MM.1S (cell line): Measurements from ENCODE around the gene FIGLA.

Experiments
- DNase-seq: peaks from one replicate; pipeline ENCODE4 v3.0.0-alpha.2; 2015
- H2AFZ ChIP-seq: fragments of 300-600 bp; sonication (generic); 2 replicates; pipeline ENCODE4 v1.6.0; 2016; ENCODE audit warnings: antibody characterized with exemption, low read length
- H3F3A ChIP-seq: fragments of 300-600 bp; sonication (generic); 2 replicates; pipeline ENCODE4 v1.6.1; 2016; ENCODE audit warnings: mild to moderate bottlenecking, antibody characterized with exemption, low read length, moderate library complexity, mixed read lengths; ENCODE audit not compliant: insufficient read depth
- H3K27ac ChIP-seq: fragments of 300-600 bp; sonication (generic); 2 replicates; pipeline ENCODE4 v1.5.1; 2016; ENCODE audit warnings: mild to moderate bottlenecking, low read length
- H3K27me3 ChIP-seq: fragments of 300-600 bp; sonication (generic); replicated peaks from 2 replicates; pipeline ENCODE4 v1.6.0; 2016; ENCODE audit warnings: low read length; ENCODE audit not compliant: insufficient read depth
- H3K36me3 ChIP-seq: fragments of 300-600 bp; sonication (generic); replicated peaks from 2 replicates; pipeline ENCODE4 v1.6.1; 2016; ENCODE audit warnings: mild to moderate bottlenecking, low read length, mixed read lengths; ENCODE audit not compliant: insufficient read depth
- H3K4me1 ChIP-seq: fragments of 300-600 bp; sonication (generic); 2 replicates; pipeline ENCODE4 v1.6.1; 2016; ENCODE audit warnings: low read length, mixed read lengths
- H3K4me2 ChIP-seq: fragments of 300-600 bp; sonication (generic); 2 replicates; pipeline ENCODE4 v1.6.0; 2016; ENCODE audit warnings: low read depth, low read length
- H3K4me3 ChIP-seq: fragments of 300-600 bp; sonication (generic); 2 replicates; pipeline ENCODE4 v1.5.1; 2016; ENCODE audit warnings: low read length, mixed read lengths
- H3K79me2 ChIP-seq: fragments of 300-600 bp; sonication (generic); 2 replicates; pipeline ENCODE4 v1.6.1; 2016; ENCODE audit warnings: mixed run types, low read length, mixed read lengths
- H3K9ac ChIP-seq: fragments of 300-600 bp; sonication (generic); 2 replicates; pipeline ENCODE4 v1.6.1; 2016; ENCODE audit warnings: low read length, mixed read lengths
- H3K9me2 ChIP-seq: fragments of 300-600 bp; sonication (generic); replicated peaks from 2 replicates; pipeline ENCODE4 v1.6.1; 2016; ENCODE audit warnings: mild to moderate bottlenecking, low read length, mixed read lengths; ENCODE audit not compliant: insufficient read depth
- H3K9me3 ChIP-seq: fragments of 300-600 bp; sonication (generic); replicated peaks from 2 replicates; pipeline ENCODE4 v1.6.1; 2016; ENCODE audit warnings: mild to moderate bottlenecking, low read length, mixed read lengths; ENCODE audit not compliant: insufficient read depth
- H4K20me1 ChIP-seq: fragments of 300-600 bp; sonication (generic); 2 replicates; pipeline ENCODE4 v1.6.1; 2016; ENCODE audit warnings: mild to moderate bottlenecking, low read length, moderate library complexity, mixed read lengths; ENCODE audit not compliant: insufficient read depth
- CTCF ChIP-seq: fragments of 300-600 bp; sonication (generic); IDR thresholded peaks from 2 replicates; pipeline ENCODE4 v1.5.1; 2016; ENCODE audit warnings: antibody characterized with exemption, low read length, mixed read lengths
- EZH2 ChIP-seq: fragments of 300-600 bp; sonication (generic); optimal IDR thresholded peaks from 2 replicates; pipeline ENCODE3; 2017; ENCODE audit warnings: low read depth, mild to moderate bottlenecking, antibody characterized with exemption, low read length, mixed read lengths
- EZH2phosphoT487 ChIP-seq: fragments of 300-600 bp; sonication (generic); IDR thresholded peaks from 2 replicates; pipeline ENCODE4 v1.6.1; 2018; ENCODE audit warnings: antibody characterized with exemption, low read length

Gene FIGLA

GRCh38 chr2:70834881-70835280, 44.4 kb upstream of the FIGLA start:
- Histone ChIP-seq H3K4me3 (no peak overlapping the region), H3K9me2 (no peaks in the 10 kb centered on the region), H3K9ac (no peak overlapping the region), H3K27me3 (no peaks in the 10 kb centered on the region), H4K20me1 (no peaks in the 10 kb centered on the region), H2AFZ (no peak overlapping the region), H3K79me2 (no peaks in the 10 kb centered on the region), H3K9me3 (no peaks in the 10 kb centered on the region), H3F3A (no peaks in the 10 kb centered on the region), H3K36me3 (no peaks in the 10 kb centered on the region), H3K4me1 (no peaks in the 10 kb centered on the region), H3K4me2 (no peak overlapping the region), H3K27ac (no peak overlapping the region)
- no peak for TF ChIP-seq CTCF
- TF ChIP-seq EZH2phosphoT487 = no peak
- TF ChIP-seq EZH2 = no peak
- DNase-seq = no peak

GRCh38 chr2:70834106-70834505, 43.7 kb upstream of the FIGLA start:
- Histone ChIP-seq H3K36me3 (no peaks in the 10 kb centered on the region), H4K20me1 (no peaks in the 10 kb centered on the region), H3K9ac (no peak overlapping the region), H3K27me3 (no peaks in the 10 kb centered on the region), H3K9me3 (no peaks in the 10 kb centered on the region), H3K4me2 (no peak overlapping the region), H3K27ac (no peak overlapping the region), H3K9me2 (no peaks in the 10 kb centered on the region), H3K4me3 (no peak overlapping the region), H3K4me1 (no peaks in the 10 kb centered on the region), H2AFZ (no peak overlapping the region), H3F3A (no peaks in the 10 kb centered on the region), H3K79me2 (no peaks in the 10 kb centered on the region)
- no peak for TF ChIP-seq EZH2phosphoT487
- TF ChIP-seq CTCF = no peak
- TF ChIP-seq EZH2 = no peak
- no peak for DNase-seq

GRCh38 chr2:70833246-70833645, 42.8 kb upstream of the FIGLA start:
- no peaks in the 10 kb centered on the region for H3K4me1 ChIP-seq
- no peak overlapping the region for H3K4me3 ChIP-seq
- H3K4me2 ChIP-seq = no peak overlapping the region
- H3K36me3 ChIP-seq = no peaks in the 10 kb centered on the region
- H3K9me2 ChIP-seq = no peaks in the 10 kb centered on the region
- no peak for DNase-seq
- no peaks in the 10 kb centered on the region for H3K27me3 ChIP-seq
- no peaks in the 10 kb centered on the region for H3F3A ChIP-seq
- H2AFZ ChIP-seq = no peak overlapping the region
- no peak overlapping the region for H3K27ac ChIP-seq
- no peaks in the 10 kb centered on the region for H4K20me1 ChIP-seq
- TF ChIP-seq EZH2 (no peak), EZH2phosphoT487 (no peak), CTCF (no peak)
- H3K9ac ChIP-seq = no peak overlapping the region
- H3K79me2 ChIP-seq = no peaks in the 10 kb centered on the region
- no peaks in the 10 kb centered on the region for H3K9me3 ChIP-seq
